HEK293 (cell line): Measurements from ENCODE around the gene CD8B.
A peak's percentile ranks its signal among the peaks of the same experiment; 100 is the strongest.

Experiments
- CTCF ChIA-PET: fragments of 350-600 bp; formaldehyde crosslinking; extraction: SDS; loops from one replicate; lab custom pipeline; 2021; ENCODE audit warnings: antibody characterized with exemption; lab: Yijun Ruan, JAX
- POLR2A ChIA-PET: fragments of 300-600 bp; formaldehyde crosslinking; extraction: SDS; loops from one replicate; lab custom pipeline; 2020; ENCODE audit warnings: antibody characterized with exemption, inconsistent platforms; lab: Yijun Ruan, JAX
- H3K27ac ChIP-seq: fragments of 200-500 bp; sonication (Bioruptor generic); 2 replicates; pipeline ENCODE4 v1.5.1; 2014; ENCODE audit warnings: low read depth, low read length, control low read depth, inconsistent platforms; ENCODE audit errors: extremely low read depth
- H3K36me3 ChIP-seq, 2 experiments: fragments of 200-500 bp in 1 of 2; sonication (Bioruptor generic) in 1 of 2; 1 replicate in 1 of 2; 2 replicates in 1 of 2; pipeline ENCODE4 v1.5.1; 2014 to 2017; ENCODE audit warnings: inconsistent platforms in 2 of 2, low read length in 2 of 2; ENCODE audit not compliant: control insufficient read depth in 2 of 2, insufficient read depth in 1 of 2
- H3K4me1 ChIP-seq: fragments of 200-500 bp; sonication (Bioruptor generic); 2 replicates; pipeline ENCODE4 v1.5.1; 2014; ENCODE audit warnings: mild to moderate bottlenecking, low read length, inconsistent platforms; ENCODE audit not compliant: control insufficient read depth, insufficient read depth
- H3K4me3 ChIP-seq: 2 replicates; pipeline ENCODE4 v1.5.1; 2011; ENCODE audit warnings: low read depth, mild to moderate bottlenecking, control low read depth, low read length, moderate library complexity
- H3K9me3 ChIP-seq: fragments of 200-500 bp; sonication (Bioruptor generic); 2 replicates; pipeline ENCODE4 v1.5.1; 2014; ENCODE audit warnings: low read depth, low read length, inconsistent platforms; ENCODE audit not compliant: control insufficient read depth, insufficient read depth
- FEZF1 ChIP-seq: fragments of 450-650 bp; formaldehyde crosslinking; IDR thresholded peaks from 2 replicates; pipeline ENCODE4 v1.5.1; 2016; ENCODE audit warnings: missing biosample characterization, missing genetic modification characterization
- PRDM1 ChIP-seq: fragments of 450-650 bp; formaldehyde crosslinking; IDR thresholded peaks from 2 replicates; pipeline ENCODE4; 2016; ENCODE audit warnings: missing biosample characterization, missing genetic modification characterization
- ZBTB21 ChIP-seq: fragments of 450-650 bp; formaldehyde crosslinking; IDR thresholded peaks from 2 replicates; pipeline ENCODE4 v1.5.1; 2017; ENCODE audit warnings: missing biosample characterization, missing genetic modification characterization
- ZBTB48 ChIP-seq: fragments of 450-650 bp; formaldehyde crosslinking; IDR thresholded peaks from 2 replicates; pipeline ENCODE4 v1.5.1; 2016; ENCODE audit warnings: missing biosample characterization, missing genetic modification characterization
- ZFP37 ChIP-seq: fragments of 450-650 bp; formaldehyde crosslinking; IDR thresholded peaks from 2 replicates; pipeline ENCODE4 v1.5.1; 2016; ENCODE audit warnings: missing biosample characterization, missing genetic modification characterization
- ZNF16 ChIP-seq: fragments of 450-650 bp; formaldehyde crosslinking; IDR thresholded peaks from 2 replicates; pipeline ENCODE4 v1.5.1; 2016; ENCODE audit warnings: low read depth, missing biosample characterization, missing genetic modification characterization
- ZNF335 ChIP-seq: fragments of 450-650 bp; formaldehyde crosslinking; conservative IDR thresholded peaks from 2 replicates; pipeline ENCODE4 v1.5.1; 2016; ENCODE audit warnings: missing biosample characterization, missing genetic modification characterization
- ZNF423 ChIP-seq: fragments of 450-650 bp; formaldehyde crosslinking; IDR thresholded peaks from 2 replicates; pipeline ENCODE4 v1.5.1; 2016; ENCODE audit warnings: missing biosample characterization, missing genetic modification characterization
- ZNF501 ChIP-seq: fragments of 450-650 bp; formaldehyde crosslinking; IDR thresholded peaks from 2 replicates; pipeline ENCODE4 v1.5.1; 2016; ENCODE audit warnings: missing biosample characterization, missing genetic modification characterization
- ZNF629 ChIP-seq: fragments of 450-650 bp; formaldehyde crosslinking; IDR thresholded peaks from 2 replicates; pipeline ENCODE4 v1.5.1; 2017; ENCODE audit warnings: missing biosample characterization, missing genetic modification characterization
- ZNF658 ChIP-seq: fragments of 450-650 bp; formaldehyde crosslinking; IDR thresholded peaks from 2 replicates; pipeline ENCODE4; 2016; ENCODE audit warnings: missing biosample characterization, missing genetic modification characterization
- ZNF791 ChIP-seq: fragments of 450-650 bp; formaldehyde crosslinking; IDR thresholded peaks from 2 replicates; pipeline ENCODE4 v1.5.1; 2016; ENCODE audit warnings: missing biosample characterization, missing genetic modification characterization
- ZSCAN4 ChIP-seq: fragments of 450-650 bp; formaldehyde crosslinking; IDR thresholded peaks from 2 replicates; pipeline ENCODE4 v1.5.1; 2017; ENCODE audit warnings: missing biosample characterization, missing genetic modification characterization
- TF ChIP-seq, protein P1 (sequence below): fragments of 450-650 bp; formaldehyde crosslinking; IDR thresholded peaks from 2 replicates; pipeline ENCODE4 v1.5.1; 2016; ENCODE audit warnings: missing biosample characterization, missing genetic modification characterization
- TF ChIP-seq, protein P2 (sequence below): fragments of 450-650 bp; formaldehyde crosslinking; IDR thresholded peaks from 2 replicates; pipeline ENCODE4 v1.5.1; 2016; ENCODE audit warnings: missing biosample characterization, missing genetic modification characterization
- TF ChIP-seq, protein P3 (sequence below): fragments of 450-650 bp; formaldehyde crosslinking; IDR thresholded peaks from 2 replicates; pipeline ENCODE4 v1.5.1; 2016; ENCODE audit warnings: missing biosample characterization, missing genetic modification characterization, low read depth

The CD8B gene

DNA sequence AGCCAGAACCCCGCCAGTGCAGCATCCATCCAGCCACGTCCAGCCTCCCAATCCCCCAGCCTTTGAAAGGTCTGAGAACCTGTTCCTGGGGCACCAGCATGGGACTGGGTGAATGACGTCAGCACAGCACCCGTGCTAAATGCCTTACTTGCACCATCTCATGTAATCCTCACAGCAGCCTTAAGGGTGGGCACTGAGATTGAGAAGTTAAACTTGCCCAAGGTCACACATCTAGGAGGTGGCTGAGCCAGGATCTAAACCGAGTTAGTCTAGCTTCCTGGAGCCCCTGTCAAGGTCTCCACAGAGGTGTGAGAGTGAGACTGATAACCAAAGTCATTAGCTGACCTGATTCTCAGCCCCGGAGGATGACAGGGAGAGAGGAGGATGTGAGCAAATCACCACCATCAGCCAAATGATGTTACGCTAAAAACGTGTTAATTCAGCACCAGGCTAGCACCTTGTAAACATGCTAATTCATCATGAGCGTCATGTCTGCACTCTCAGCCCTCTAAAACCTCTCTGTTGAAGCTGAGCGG is 75.6 kb downstream of the CD8B start:
- ChIA-PET POLR2A (no interaction called here), CTCF (interaction anchor here (0.5 kb wide), 1 partner anchor 283 kb away, joined by 5 read pairs; no protein-coding TSS in a partner anchor)

GRCh38 chr2:86785456-86785855 is 76.2 kb downstream of the CD8B start:
- CTCF ChIA-PET: no interaction called here
- no peaks in the 10 kb centered on the region for H3K36me3 ChIP-seq
- no peaks in the 10 kb centered on the region for H3K4me1 ChIP-seq
- POLR2A ChIA-PET: no interaction called here
- no peak overlapping the region for H3K27ac ChIP-seq
- H3K4me3 ChIP-seq: no peak overlapping the region
- H3K9me3 ChIP-seq: no peaks in the 10 kb centered on the region
- no peak for TF ChIP-seq ZNF658

More for the DNA sequence above, 75.6 kb downstream of the CD8B start:
- H3K27ac ChIP-seq: no peak overlapping the region
- no peak for TF ChIP-seq ZNF423 (tag by site-specific recombination)
- no peak for TF ChIP-seq ZBTB48
- TF ChIP-seq, protein P1, sequence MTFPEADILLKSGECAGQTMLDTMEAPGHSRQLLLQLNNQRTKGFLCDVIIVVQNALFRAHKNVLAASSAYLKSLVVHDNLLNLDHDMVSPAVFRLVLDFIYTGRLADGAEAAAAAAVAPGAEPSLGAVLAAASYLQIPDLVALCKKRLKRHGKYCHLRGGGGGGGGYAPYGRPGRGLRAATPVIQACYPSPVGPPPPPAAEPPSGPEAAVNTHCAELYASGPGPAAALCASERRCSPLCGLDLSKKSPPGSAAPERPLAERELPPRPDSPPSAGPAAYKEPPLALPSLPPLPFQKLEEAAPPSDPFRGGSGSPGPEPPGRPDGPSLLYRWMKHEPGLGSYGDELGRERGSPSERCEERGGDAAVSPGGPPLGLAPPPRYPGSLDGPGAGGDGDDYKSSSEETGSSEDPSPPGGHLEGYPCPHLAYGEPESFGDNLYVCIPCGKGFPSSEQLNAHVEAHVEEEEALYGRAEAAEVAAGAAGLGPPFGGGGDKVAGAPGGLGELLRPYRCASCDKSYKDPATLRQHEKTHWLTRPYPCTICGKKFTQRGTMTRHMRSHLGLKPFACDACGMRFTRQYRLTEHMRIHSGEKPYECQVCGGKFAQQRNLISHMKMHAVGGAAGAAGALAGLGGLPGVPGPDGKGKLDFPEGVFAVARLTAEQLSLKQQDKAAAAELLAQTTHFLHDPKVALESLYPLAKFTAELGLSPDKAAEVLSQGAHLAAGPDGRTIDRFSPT (tag by site-specific recombination): no peak
- no peak for TF ChIP-seq ZNF16 (tag by site-specific recombination)
- no peak for TF ChIP-seq ZSCAN4 (tag by site-specific recombination)
- TF ChIP-seq, protein P2, sequence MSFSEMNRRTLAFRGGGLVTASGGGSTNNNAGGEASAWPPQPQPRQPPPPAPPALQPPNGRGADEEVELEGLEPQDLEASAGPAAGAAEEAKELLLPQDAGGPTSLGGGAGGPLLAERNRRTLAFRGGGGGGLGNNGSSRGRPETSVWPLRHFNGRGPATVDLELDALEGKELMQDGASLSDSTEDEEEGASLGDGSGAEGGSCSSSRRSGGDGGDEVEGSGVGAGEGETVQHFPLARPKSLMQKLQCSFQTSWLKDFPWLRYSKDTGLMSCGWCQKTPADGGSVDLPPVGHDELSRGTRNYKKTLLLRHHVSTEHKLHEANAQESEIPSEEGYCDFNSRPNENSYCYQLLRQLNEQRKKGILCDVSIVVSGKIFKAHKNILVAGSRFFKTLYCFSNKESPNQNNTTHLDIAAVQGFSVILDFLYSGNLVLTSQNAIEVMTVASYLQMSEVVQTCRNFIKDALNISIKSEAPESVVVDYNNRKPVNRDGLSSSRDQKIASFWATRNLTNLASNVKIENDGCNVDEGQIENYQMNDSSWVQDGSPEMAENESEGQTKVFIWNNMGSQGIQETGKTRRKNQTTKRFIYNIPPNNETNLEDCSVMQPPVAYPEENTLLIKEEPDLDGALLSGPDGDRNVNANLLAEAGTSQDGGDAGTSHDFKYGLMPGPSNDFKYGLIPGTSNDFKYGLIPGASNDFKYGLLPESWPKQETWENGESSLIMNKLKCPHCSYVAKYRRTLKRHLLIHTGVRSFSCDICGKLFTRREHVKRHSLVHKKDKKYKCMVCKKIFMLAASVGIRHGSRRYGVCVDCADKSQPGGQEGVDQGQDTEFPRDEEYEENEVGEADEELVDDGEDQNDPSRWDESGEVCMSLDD: no peak
- no peak for TF ChIP-seq ZNF791 (tag by site-specific recombination)
- no peaks in the 10 kb centered on the region for H3K9me3 ChIP-seq
- no peaks in the 10 kb centered on the region for H3K4me1 ChIP-seq
- no peak overlapping the region for H3K4me3 ChIP-seq
- H3K36me3 ChIP-seq: no peaks in the 10 kb centered on the region

GRCh38 chr2:86783615-86784339 is 77.9 kb downstream of the CD8B start:
- no peaks in the 10 kb centered on the region for H3K36me3 ChIP-seq
- H3K4me3 ChIP-seq: no peak overlapping the region
- H3K4me1 ChIP-seq: no peaks in the 10 kb centered on the region
- POLR2A ChIA-PET: no interaction called here
- CTCF ChIA-PET: interaction anchor here (1.1 to 1.2 kb wide), 2 partner anchors 8 to 19 kb away, joined by 3 read pairs; no protein-coding TSS in a partner anchor
- H3K27ac ChIP-seq: no peak overlapping the region
- no peak for TF ChIP-seq ZNF501
- no peak for TF ChIP-seq ZFP37
- TF ChIP-seq ZNF335: no peak
- TF ChIP-seq ZNF629 (tag by site-specific recombination): peak; percentile 48
- TF ChIP-seq ZBTB21 (tag by site-specific recombination): peak; percentile 71
- 0 out of 2 replicates have a peak, but pooled peaks have one; percentile 24 for TF ChIP-seq FEZF1
- TF ChIP-seq, protein P3, sequence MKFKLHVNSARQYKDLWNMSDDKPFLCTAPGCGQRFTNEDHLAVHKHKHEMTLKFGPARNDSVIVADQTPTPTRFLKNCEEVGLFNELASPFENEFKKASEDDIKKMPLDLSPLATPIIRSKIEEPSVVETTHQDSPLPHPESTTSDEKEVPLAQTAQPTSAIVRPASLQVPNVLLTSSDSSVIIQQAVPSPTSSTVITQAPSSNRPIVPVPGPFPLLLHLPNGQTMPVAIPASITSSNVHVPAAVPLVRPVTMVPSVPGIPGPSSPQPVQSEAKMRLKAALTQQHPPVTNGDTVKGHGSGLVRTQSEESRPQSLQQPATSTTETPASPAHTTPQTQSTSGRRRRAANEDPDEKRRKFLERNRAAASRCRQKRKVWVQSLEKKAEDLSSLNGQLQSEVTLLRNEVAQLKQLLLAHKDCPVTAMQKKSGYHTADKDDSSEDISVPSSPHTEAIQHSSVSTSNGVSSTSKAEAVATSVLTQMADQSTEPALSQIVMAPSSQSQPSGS (tag by site-specific recombination): peak; percentile 77
- TF ChIP-seq PRDM1 (tag by site-specific recombination): peak; percentile 75
- H3K9me3 ChIP-seq: no peaks in the 10 kb centered on the region
